ENCODE data around the gene PHACTR1. TPM values are rescaled to one million over a fixed set of nuclear protein-coding genes. Genes with fewer than 3 reads are reported as not detected.

Gene PHACTR1
- total RNA-seq, 6 experiments from 2014 or later: 0.20 to 3.5 (median 0.93) TPM

DNA sequence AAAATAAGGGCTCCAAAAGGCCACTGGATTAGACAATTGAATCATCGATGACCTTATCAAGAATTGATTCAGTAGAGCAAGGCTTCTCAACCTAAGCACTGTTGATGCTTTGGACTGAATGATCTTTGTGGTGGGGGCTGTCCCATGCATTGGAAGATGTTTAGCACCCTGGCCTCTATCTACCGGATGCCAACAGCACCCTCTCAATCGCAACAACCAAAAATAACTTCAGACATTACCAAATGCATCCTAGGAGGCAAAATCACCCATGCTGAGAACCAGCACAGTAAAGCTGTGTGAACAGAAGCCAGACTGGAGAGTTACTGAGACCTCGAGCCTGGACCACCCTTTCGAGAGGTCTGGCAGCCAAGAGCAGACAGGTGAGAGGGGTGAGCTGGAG is 544.3 kb downstream of the PHACTR1 start:
- intact Hi-C loops (cut with DNase I): no loop called here
- Histone ChIP-seq H3K27ac (no peak overlapping the region), H3K4me3 (no peak overlapping the region), H3K36me3 (no peaks in the 10 kb centered on the region), H3K9me3 (peaks cover 0 to 5% (median 0%) of the 10 kb centered on the region in 4 donors), H3K4me1 (peaks cover 0 to 6% (median 0%) of the 10 kb centered on the region in 4 donors), H3K27me3 (no peaks in the 10 kb centered on the region)
- ATAC-seq (no peak), DNase-seq (no peak)
- 69% methylated on average over 1 of the region's 5 CpGs for WGBS (ENCODE audit: insufficient coverage, low coverage, low lambda C conversion rate, missing lambda C conversion rate)
- TF ChIP-seq CTCF (IDR thresholded peaks at IDR 0.05) (no peak), POLR2A (IDR thresholded peaks at IDR 0.05) (no peak)

- WGBS (ENCODE audit: insufficient coverage, low coverage, low lambda C conversion rate, missing lambda C conversion rate): 36% methylated on average over 1 of the region's 1 CpG
- no peak for TF ChIP-seq CTCF (IDR thresholded peaks at IDR 0.05)
- no peak for TF ChIP-seq POLR2A (IDR thresholded peaks at IDR 0.05)
- DNase-seq: no peak
Measured at GRCh38 chr6:13261464-13261994, 545.0 kb downstream of the PHACTR1 start.

DNA sequence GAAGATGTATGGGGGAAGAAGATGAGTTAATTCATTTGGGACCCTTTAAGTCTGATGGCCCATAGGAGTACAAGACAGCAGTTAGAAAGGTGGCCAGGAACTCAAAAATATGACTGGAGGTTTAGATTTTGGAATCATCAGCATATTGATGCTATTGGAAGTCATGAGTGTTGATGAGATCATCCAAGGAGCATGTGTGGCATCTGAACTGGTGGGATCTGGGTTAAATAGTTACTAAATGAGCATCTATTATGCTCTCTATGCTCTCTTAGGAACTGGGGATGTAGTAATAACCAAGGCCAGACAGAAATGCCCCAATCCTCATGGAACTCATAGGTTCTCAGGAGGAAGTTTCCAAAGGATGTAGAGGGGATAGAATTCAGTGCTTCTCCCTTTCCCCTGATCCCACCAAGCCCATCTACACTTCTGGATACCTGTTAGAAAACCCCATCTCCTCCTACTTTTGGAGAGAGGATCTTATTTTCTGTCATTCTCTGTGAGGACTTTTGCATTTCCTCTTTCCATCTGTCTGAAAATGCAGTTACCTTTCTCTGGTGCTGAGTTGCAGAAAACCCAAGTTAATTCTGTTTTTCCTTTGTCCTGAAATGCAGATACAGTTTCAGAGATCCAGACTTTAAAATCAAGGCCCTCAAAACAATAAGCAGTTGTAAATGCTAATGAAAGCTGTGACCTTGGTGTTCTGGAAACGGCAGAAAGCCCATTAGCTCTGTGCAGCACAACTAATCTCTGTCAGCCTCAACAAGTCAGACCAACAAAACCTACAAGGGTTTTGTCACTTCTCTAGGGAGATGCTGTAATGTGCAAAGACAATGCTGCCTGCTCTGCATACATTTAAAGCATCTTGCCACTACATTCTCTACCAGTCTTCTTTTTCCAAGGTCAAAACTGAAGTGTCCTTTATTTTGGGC is 546.0 kb downstream of the PHACTR1 start:
- TF ChIP-seq POLR2A (IDR thresholded peaks at IDR 0.05) (no peak), CTCF (IDR thresholded peaks at IDR 0.05) (no peak)
- no peak for ATAC-seq
- no peak overlapping the region for H3K4me3 ChIP-seq
- no peaks in the 10 kb centered on the region for H3K27me3 ChIP-seq
- no peak overlapping the region for H3K27ac ChIP-seq
- H3K4me1 ChIP-seq: no peaks in the 10 kb centered on the region
- H3K9me3 ChIP-seq: no peaks in the 10 kb centered on the region
- 46% methylated on average over 1 of the region's 1 CpG for WGBS (ENCODE audit: insufficient coverage, low coverage, low lambda C conversion rate, missing lambda C conversion rate)
- intact Hi-C loops (cut with DNase I): no loop called here
- DNase-seq: no peak
- no peaks in the 10 kb centered on the region for H3K36me3 ChIP-seq

More at GRCh38 chr6:13261464-13261994, 545.0 kb downstream of the PHACTR1 start:
- Histone ChIP-seq H3K4me3 (no peak overlapping the region), H3K36me3 (no peaks in the 10 kb centered on the region), H3K9me3 (no peaks in the 10 kb centered on the region), H3K27ac (no peak overlapping the region), H3K27me3 (no peaks in the 10 kb centered on the region), H3K4me1 (no peaks in the 10 kb centered on the region)
- peak; percentile 37 to 68 (median 58) for ATAC-seq
- intact Hi-C loops (cut with DNase I): no loop called here

- no peak for DNase-seq
- TF ChIP-seq CTCF (IDR thresholded peaks at IDR 0.05): no peak
- Histone ChIP-seq H3K9me3 (no peaks in the 10 kb centered on the region), H3K27me3 (no peaks in the 10 kb centered on the region), H3K36me3 (no peaks in the 10 kb centered on the region), H3K4me3 (no peak overlapping the region), H3K27ac (no peak overlapping the region), H3K4me1 (no peaks in the 10 kb centered on the region)
- ATAC-seq: no peak
- 91% methylated on average over 6 of the region's 6 CpGs for WGBS (ENCODE audit: insufficient coverage, low coverage, low lambda C conversion rate, missing lambda C conversion rate)
- intact Hi-C loops (cut with DNase I): no loop called here
Measured at GRCh38 chr6:13263669-13264068, 547.1 kb downstream of the PHACTR1 start.
